ENCODE data around the gene ARAP3. TPM values are rescaled to one million over a fixed set of nuclear protein-coding genes. Genes with fewer than 3 reads are reported as not detected.

Gene ARAP3
- polyA plus RNA-seq, 3 donors, result 1.2 to 18.2 (median 2.2) TPM

GRCh38 chr5:141635646-141636045 is 46.4 kb downstream of the ARAP3 start:
- Histone ChIP-seq H3K27ac (ENCODE audit: low read depth in 1 of 2, low read length in 2 of 2) (peak overlapping the region in 1 of 2 donors; percentile 88), H2AFZ (ENCODE audit: insufficient read depth, low read depth, low read length, poor library complexity, severe bottlenecking) (peak overlapping the region; percentile 94), H3K27me3 (ENCODE audit: control insufficient read depth in 2 of 2, insufficient read depth in 2 of 2, low read length in 2 of 2) (no peaks in the 10 kb centered on the region), H3K4me1 (ENCODE audit: control insufficient read depth in 1 of 2, insufficient read depth in 2 of 2, low read length in 2 of 2) (peaks cover 41 to 51% of the 10 kb centered on the region in 2 donors), H3K4me2 (replicated peaks; ENCODE audit: extremely low read depth, low read length, poor library complexity, severe bottlenecking) (peak overlapping the region; percentile 94), H4K20me1 (ENCODE audit: insufficient read depth, low read length) (peaks cover 48% of the 10 kb centered on the region), H3K4me3 (replicated peaks in 1 of 3; ENCODE audit: low read depth in 2 of 3, low read length in 3 of 3) (peak overlapping the region in 2 of 3 experiments; percentile 86 to 93), H3K36me3 (replicated peaks in 1 of 2; ENCODE audit: control insufficient read depth in 1 of 2, insufficient read depth in 2 of 2, low read length in 2 of 2) (peaks cover 9 to 25% of the 10 kb centered on the region in 2 donors), H3K9ac (ENCODE audit: insufficient read depth, low read length, poor library complexity, severe bottlenecking) (peak overlapping the region; percentile 78), H3K79me2 (ENCODE audit: insufficient read depth, low read length) (peaks cover 61% of the 10 kb centered on the region), H3K9me3 (replicated peaks in 1 of 2; ENCODE audit: control insufficient read depth in 1 of 2, insufficient read depth in 1 of 2, low read length in 2 of 2) (no peaks in the 10 kb centered on the region)
- TF ChIP-seq, protein P1, sequence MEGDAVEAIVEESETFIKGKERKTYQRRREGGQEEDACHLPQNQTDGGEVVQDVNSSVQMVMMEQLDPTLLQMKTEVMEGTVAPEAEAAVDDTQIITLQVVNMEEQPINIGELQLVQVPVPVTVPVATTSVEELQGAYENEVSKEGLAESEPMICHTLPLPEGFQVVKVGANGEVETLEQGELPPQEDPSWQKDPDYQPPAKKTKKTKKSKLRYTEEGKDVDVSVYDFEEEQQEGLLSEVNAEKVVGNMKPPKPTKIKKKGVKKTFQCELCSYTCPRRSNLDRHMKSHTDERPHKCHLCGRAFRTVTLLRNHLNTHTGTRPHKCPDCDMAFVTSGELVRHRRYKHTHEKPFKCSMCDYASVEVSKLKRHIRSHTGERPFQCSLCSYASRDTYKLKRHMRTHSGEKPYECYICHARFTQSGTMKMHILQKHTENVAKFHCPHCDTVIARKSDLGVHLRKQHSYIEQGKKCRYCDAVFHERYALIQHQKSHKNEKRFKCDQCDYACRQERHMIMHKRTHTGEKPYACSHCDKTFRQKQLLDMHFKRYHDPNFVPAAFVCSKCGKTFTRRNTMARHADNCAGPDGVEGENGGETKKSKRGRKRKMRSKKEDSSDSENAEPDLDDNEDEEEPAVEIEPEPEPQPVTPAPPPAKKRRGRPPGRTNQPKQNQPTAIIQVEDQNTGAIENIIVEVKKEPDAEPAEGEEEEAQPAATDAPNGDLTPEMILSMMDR (IDR thresholded peaks at IDR 0.05), result no peak
- peak overlapping the region; percentile 87 to 93 for H3K4me3 Mint-ChIP-seq
- H3K9me3 Mint-ChIP-seq, result peaks cover 0 to 2% (median 0%) of the 10 kb centered on the region in 7 donors
- intact Hi-C loops (cut with micrococcal nuclease), result loop anchor here (2.0 to 5.0 kb wide), 3 partner anchors 15 to 113 kb away; partner anchors contain the start of gene FCHSD1 (in 1 of the 2)
- H3K27ac Mint-ChIP-seq, result peak overlapping the region; percentile 20 to 92 (median 46)
- DNase-seq, result no peak
- WGBS (ENCODE audit: insufficient coverage), result no CpG with 5 or more reads among the region's 7 CpGs
- H3K4me1 Mint-ChIP-seq, result peaks cover 38% of the 10 kb centered on the region
- peaks cover 0 to 4% (median 0%) of the 10 kb centered on the region in 3 donors for H3K27me3 Mint-ChIP-seq (ENCODE audit: low read depth in 3 of 3)
- peaks cover 15 to 32% of the 10 kb centered on the region in 2 donors for H3K36me3 Mint-ChIP-seq

GRCh38 chr5:141634720-141635119 is 47.3 kb downstream of the ARAP3 start:
- peaks cover 41 to 51% of the 10 kb centered on the region in 2 donors for H3K4me1 ChIP-seq (ENCODE audit: control insufficient read depth in 1 of 2, insufficient read depth in 2 of 2, low read length in 2 of 2)
- no peak overlapping the region for H2AFZ ChIP-seq (ENCODE audit: insufficient read depth, low read depth, low read length, poor library complexity, severe bottlenecking)
- intact Hi-C loops (cut with micrococcal nuclease), result loop anchor here (2.0 to 5.0 kb wide), 3 partner anchors 16 to 112 kb away; partner anchors contain the start of gene FCHSD1 (in 1 of the 2)
- H4K20me1 ChIP-seq (ENCODE audit: insufficient read depth, low read length), result peaks cover 52% of the 10 kb centered on the region
- no peak overlapping the region for H3K4me3 ChIP-seq (replicated peaks in 1 of 3; ENCODE audit: low read depth in 2 of 3, low read length in 3 of 3)
- H3K79me2 ChIP-seq (ENCODE audit: insufficient read depth, low read length), result peaks cover 70% of the 10 kb centered on the region
- H3K27me3 ChIP-seq (ENCODE audit: control insufficient read depth in 2 of 2, insufficient read depth in 2 of 2, low read length in 2 of 2), result no peaks in the 10 kb centered on the region
- Mint-ChIP-seq H3K27ac (peak overlapping the region in 6 of 7 donors; percentile 20 to 86 (median 50)), H3K36me3 (peaks cover 20 to 37% of the 10 kb centered on the region in 2 donors), H3K9me3 (peaks cover 0 to 2% (median 0%) of the 10 kb centered on the region in 7 donors), H3K27me3 (ENCODE audit: low read depth in 3 of 3) (peaks cover 0 to 4% (median 0%) of the 10 kb centered on the region in 3 donors), H3K4me1 (peaks cover 38% of the 10 kb centered on the region), H3K4me3 (no peak overlapping the region)
- H3K36me3 ChIP-seq (replicated peaks in 1 of 2; ENCODE audit: control insufficient read depth in 1 of 2, insufficient read depth in 2 of 2, low read length in 2 of 2), result peaks cover 13 to 32% of the 10 kb centered on the region in 2 donors
- peak overlapping the region; percentile 2 for H3K4me2 ChIP-seq (replicated peaks; ENCODE audit: extremely low read depth, low read length, poor library complexity, severe bottlenecking)
- DNase-seq, result no peak
- 87% methylated on average over 6 of the region's 6 CpGs for WGBS (ENCODE audit: insufficient coverage)
- peak overlapping the region in 1 of 2 donors; percentile 88 for H3K27ac ChIP-seq (ENCODE audit: low read depth in 1 of 2, low read length in 2 of 2)
- H3K9me3 ChIP-seq (replicated peaks in 1 of 2; ENCODE audit: control insufficient read depth in 1 of 2, insufficient read depth in 1 of 2, low read length in 2 of 2), result no peaks in the 10 kb centered on the region
- TF ChIP-seq, protein P1 (IDR thresholded peaks at IDR 0.05), result no peak
- H3K9ac ChIP-seq (ENCODE audit: insufficient read depth, low read length, poor library complexity, severe bottlenecking), result no peak overlapping the region
